ENCODE data around the gene CEP164.

The CEP164 gene

GRCh38 chr11:117417856-117418255, 90.2 kb downstream of the CEP164 start:
- TF ChIP-seq TAF1 (IDR thresholded peaks at IDR 0.05; ENCODE audit: borderline replicate concordance, insufficient read depth, low read length) (no peak), POLR2AphosphoS5 (IDR thresholded peaks at IDR 0.05; ENCODE audit: low read depth, low read length) (no peak), REST (IDR thresholded peaks at IDR 0.05; ENCODE audit: insufficient read depth in 1 of 2, low read depth in 2 of 2, low read length in 2 of 2) (no peak), FOXP2 (optimal IDR thresholded peaks at IDR 0.05; ENCODE audit: borderline replicate concordance, extremely low read depth, extremely low read length, insufficient read depth) (no peak), SIN3A (IDR thresholded peaks at IDR 0.05; ENCODE audit: borderline replicate concordance, insufficient read depth, low read length) (no peak)

- no peak for TF ChIP-seq FOXP2 (optimal IDR thresholded peaks at IDR 0.05; ENCODE audit: borderline replicate concordance, extremely low read depth, extremely low read length, insufficient read depth)
Observed at GRCh38 chr11:117418737-117419481, 91.3 kb downstream of the CEP164 start.

- no peak for TF ChIP-seq SIN3A (IDR thresholded peaks at IDR 0.05; ENCODE audit: borderline replicate concordance, insufficient read depth, low read length)
- no peak for TF ChIP-seq REST (IDR thresholded peaks at IDR 0.05; ENCODE audit: insufficient read depth in 1 of 2, low read depth in 2 of 2, low read length in 2 of 2)
- no peak for TF ChIP-seq FOXP2 (optimal IDR thresholded peaks at IDR 0.05; ENCODE audit: borderline replicate concordance, extremely low read depth, extremely low read length, insufficient read depth)
- TF ChIP-seq TAF1 (IDR thresholded peaks at IDR 0.05; ENCODE audit: borderline replicate concordance, insufficient read depth, low read length), result no peak
- no peak for TF ChIP-seq POLR2AphosphoS5 (IDR thresholded peaks at IDR 0.05; ENCODE audit: low read depth, low read length)
Observed at GRCh38 chr11:117419482-117420142, 92.0 kb downstream of the CEP164 start.

- TF ChIP-seq FOXP2 (optimal IDR thresholded peaks at IDR 0.05; ENCODE audit: borderline replicate concordance, extremely low read depth, extremely low read length, insufficient read depth) (no peak), POLR2AphosphoS5 (IDR thresholded peaks at IDR 0.05; ENCODE audit: low read depth, low read length) (no peak), TAF1 (IDR thresholded peaks at IDR 0.05; ENCODE audit: borderline replicate concordance, insufficient read depth, low read length) (no peak), SIN3A (IDR thresholded peaks at IDR 0.05; ENCODE audit: borderline replicate concordance, insufficient read depth, low read length) (no peak), REST (IDR thresholded peaks at IDR 0.05; ENCODE audit: insufficient read depth in 1 of 2, low read depth in 2 of 2, low read length in 2 of 2) (no peak)
Observed at GRCh38 chr11:117420143-117420485, 92.5 kb downstream of the CEP164 start.

- TF ChIP-seq FOXP2 (optimal IDR thresholded peaks at IDR 0.05; ENCODE audit: borderline replicate concordance, extremely low read depth, extremely low read length, insufficient read depth) (no peak), SIN3A (IDR thresholded peaks at IDR 0.05; ENCODE audit: borderline replicate concordance, insufficient read depth, low read length) (no peak), POLR2AphosphoS5 (IDR thresholded peaks at IDR 0.05; ENCODE audit: low read depth, low read length) (no peak), TAF1 (IDR thresholded peaks at IDR 0.05; ENCODE audit: borderline replicate concordance, insufficient read depth, low read length) (no peak), REST (IDR thresholded peaks at IDR 0.05; ENCODE audit: insufficient read depth in 1 of 2, low read depth in 2 of 2, low read length in 2 of 2) (no peak)
Observed at GRCh38 chr11:117420598-117420997, 92.9 kb downstream of the CEP164 start.
